K562 (cell line): ENCODE data around the gene ZNF48. TPM values are rescaled to one million over a fixed set of nuclear protein-coding genes. Genes with fewer than 3 reads are reported as not detected.

ENCODE experiments used
- ARID3B ChIP-seq: fragments of 250-450 bp; sonication (Bioruptor Pico); IDR thresholded peaks from 2 replicates; pipeline ENCODE4 v1.4.0; 2020; ENCODE audit warnings: borderline replicate concordance
- BCL6 ChIP-seq: fragments of 250-450 bp; sonication (Bioruptor Pico); IDR thresholded peaks from 2 replicates; pipeline ENCODE4 v1.4.0; 2020
- BRD4 ChIP-seq: fragments of 200-600 bp; sonication (generic); IDR thresholded peaks from 2 replicates; pipeline ENCODE4 v1.6.1; 2017; ENCODE audit warnings: inconsistent platforms
- CEBPZ ChIP-seq: fragments of 150-350 bp; IDR thresholded peaks from 2 replicates; pipeline ENCODE4 v1.6.1; 2014; ENCODE audit warnings: low read depth, mild to moderate bottlenecking, low read length, borderline replicate concordance
- HLTF ChIP-seq: fragments of 450-650 bp; IDR thresholded peaks from 2 replicates; pipeline ENCODE4 v1.6.1; 2016
- HMG20A ChIP-seq: fragments of 450-650 bp; formaldehyde crosslinking; conservative IDR thresholded peaks from 2 replicates; pipeline ENCODE4 v1.4.0; 2020; ENCODE audit warnings: mild to moderate bottlenecking, mixed read lengths
- MED1 ChIP-seq: sonication (generic); formaldehyde crosslinking; IDR thresholded peaks from 2 replicates; pipeline ENCODE4 v1.8.1; 2023; ENCODE audit warnings: missing genetic modification reagents, borderline replicate concordance
- MXI1 ChIP-seq: IDR thresholded peaks from 2 replicates; pipeline ENCODE4 v1.6.1; 2011; ENCODE audit warnings: low read depth, mild to moderate bottlenecking, improper control_type of control experiment, low read length
- NEUROD1 ChIP-seq: fragments of 150-350 bp; IDR thresholded peaks from 2 replicates; pipeline ENCODE4 v1.6.1; 2014; ENCODE audit warnings: borderline replicate concordance, low read length, low read depth; ENCODE audit not compliant: partially characterized antibody
- PML ChIP-seq: IDR thresholded peaks from 2 replicates; pipeline ENCODE4 v1.6.1; 2012; ENCODE audit warnings: low read length, inconsistent platforms
- POLR2H ChIP-seq: IDR thresholded peaks from 2 replicates; pipeline ENCODE4 v1.6.1; 2016; ENCODE audit warnings: missing genetic modification characterization, low read depth, mild to moderate bottlenecking, control low read depth, missing compliant biosample characterization, moderate library complexity
- RAD21 ChIP-seq, 2 experiments: fragments of 250-450 bp in 1 of 2; fragments of 450-650 bp in 1 of 2; sonication (Bioruptor Pico) in 1 of 2; formaldehyde crosslinking in 1 of 2; IDR thresholded peaks in 1 of 2; conservative IDR thresholded peaks in 1 of 2; 2 replicates each; pipeline versions ENCODE4 v1.4.0 to v1.8.0; 2020 to 2022; ENCODE audit warnings: mild to moderate bottlenecking in 2 of 2, moderate library complexity in 1 of 2
- RBM34 ChIP-seq: fragments of 200-400 bp; formaldehyde crosslinking; IDR thresholded peaks from 2 replicates; pipeline ENCODE4 v1.6.1; 2018; ENCODE audit warnings: low read length, borderline replicate concordance; ENCODE audit not compliant: insufficient read depth
- SIN3A ChIP-seq, 2 experiments: fragments of 150-350 bp in 1 of 2; IDR thresholded peaks; 2 replicates each; pipeline ENCODE4 v1.6.1; 2011 to 2016; ENCODE audit warnings: borderline replicate concordance in 2 of 2, low read depth in 2 of 2, low read length in 2 of 2, mild to moderate bottlenecking in 2 of 2, moderate library complexity in 2 of 2; ENCODE audit not compliant: control insufficient read depth in 1 of 2
- TAL1 ChIP-seq: fragments of 450-650 bp; IDR thresholded peaks from 2 replicates; pipeline ENCODE4 v1.6.1; 2016; ENCODE audit warnings: mild to moderate bottlenecking
- USF2 ChIP-seq: sonication (generic); formaldehyde crosslinking; IDR thresholded peaks from 2 replicates; pipeline ENCODE4 v1.5.0; 2020; ENCODE audit warnings: missing genetic modification reagents
- ZNF143 ChIP-seq: sonication (generic); formaldehyde crosslinking; IDR thresholded peaks from 2 replicates; pipeline ENCODE4 v1.9.0; 2022; ENCODE audit warnings: mild to moderate bottlenecking, missing genetic modification reagents
- ZNF184 ChIP-seq: sonication (generic); formaldehyde crosslinking; IDR thresholded peaks from 2 replicates; pipeline ENCODE4 v1.5.0; 2020; ENCODE audit warnings: missing genetic modification reagents
- polyA plus RNA-seq, 8 experiments: library from polyadenylated mRNA; depleted of rRNA in 4 of 8; stranded (reverse) in 5 of 8; unstranded in 3 of 8; fragments of >200 nt; fragmentation: Nextera tagmentation in 2 of 8; fragmentation: Illumina TruSeq in 1 of 8; extraction: Ambion mirVana in 2 of 8; extraction: Trizol in 1 of 8; gene quantifications; 2 replicates each; pipeline versions ENCODE4 v1.2.1 to v1.2.3, GENCODE V29; 2011 to 2014; ENCODE audit warnings: inconsistent platforms in 1 of 8, missing spikeins in 1 of 8
- total RNA-seq, 7 experiments: library from RNA; depleted of rRNA in 6 of 7; stranded (reverse); fragments of >200 nt in 6 of 7; fragmentation: Illumina TruSeq in 2 of 7; extraction: Trizol in 2 of 7; gene quantifications; 2 replicates each; pipeline versions ENCODE4 v1.2.1 to v1.2.3, GENCODE V29; 2011 to 2021; ENCODE audit warnings: low replicate concordance in 1 of 7
- TF ChIP-seq, protein P1 (sequence below), 2 experiments: fragments of 450-650 bp; conservative IDR thresholded peaks; 2 replicates each; pipeline ENCODE4 v1.6.1; 2017; ENCODE audit warnings: mild to moderate bottlenecking in 2 of 2, moderate library complexity in 2 of 2

Gene ZNF48
- total and polyA plus RNA-seq, 9 of the 15 experiments (the other 6 are each of a cell fraction or from before 2014, with no cell fraction given), result 0.38 to 11.6 (median 4.7) TPM

DNA sequence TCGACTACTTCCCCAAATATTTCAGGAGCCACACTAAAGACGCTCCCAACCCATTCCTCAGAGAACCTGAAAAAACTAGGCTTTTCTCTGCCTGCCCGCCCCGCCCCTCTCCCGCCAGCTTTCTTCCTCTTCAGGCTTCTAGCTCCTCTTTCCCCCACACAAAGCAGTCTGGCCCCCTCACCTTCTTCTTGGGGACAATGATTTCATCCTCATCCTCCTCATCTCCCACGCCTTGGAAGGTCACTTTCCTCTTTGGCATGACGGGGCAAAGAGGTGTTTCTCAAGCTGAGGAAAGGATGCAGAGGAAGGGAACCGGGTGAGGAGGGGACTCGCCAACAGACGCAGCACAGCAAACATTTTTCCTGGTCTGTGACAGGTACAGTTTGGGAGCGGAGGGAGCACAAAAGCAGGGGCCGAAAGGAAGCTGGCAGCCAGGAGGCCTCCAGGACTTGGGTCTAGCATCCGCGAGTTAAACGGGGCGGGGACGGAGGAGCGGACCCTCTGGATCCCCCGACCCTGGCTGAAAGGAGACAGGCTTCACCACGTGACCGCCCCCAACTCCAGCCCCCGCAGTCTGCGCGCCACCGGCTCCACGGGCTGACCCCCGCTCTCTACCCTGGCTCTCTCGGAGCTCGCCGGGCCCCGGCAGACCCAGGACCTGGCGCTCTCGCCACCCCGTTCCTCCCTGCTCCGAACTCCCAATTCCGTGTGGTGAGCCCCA is 40.6 kb upstream of the ZNF48 start (continued):
- TF ChIP-seq HLTF (0 out of 2 replicates have a peak, but pooled peaks have one; percentile 9), ARID3B (CRISPR knock-in tag) (no peak), ZNF184 (CRISPR knock-in tag) (no peak), SIN3A (IDR thresholded peaks at IDR 0.05; ENCODE audit: borderline replicate concordance in 2 of 2, control insufficient read depth in 1 of 2, low read depth in 2 of 2, low read length in 2 of 2) (peak in 1 of 2 experiments; percentile 56; a peak in 1 of 4 replicates), POLR2H (no peak), ZNF143 (CRISPR knock-in tag) (0 out of 2 replicates have a peak, but pooled peaks have one; percentile 18), TAL1 (no peak), BCL6 (CRISPR knock-in tag) (no peak), BRD4 (no peak), MXI1 (no peak), RBM34 (no peak), PML (no peak), USF2 (CRISPR knock-in tag) (0 out of 2 replicates have a peak, but pooled peaks have one; percentile 26), NEUROD1 (peak; percentile 3), RAD21 (CRISPR knock-in tag; conservative IDR thresholded peaks at IDR 0.05 in 1 of 2, IDR thresholded peaks at IDR 0.05 in 1 of 2) (0 out of 4 replicates have a peak, but pooled peaks of 1 of the 2 experiments have one; percentile 2), CEBPZ (no peak), MED1 (CRISPR knock-in tag) (0 out of 2 replicates have a peak, but pooled peaks have one; percentile 80), HMG20A (CRISPR knock-in tag) (no peak)
- TF ChIP-seq, protein P1, sequence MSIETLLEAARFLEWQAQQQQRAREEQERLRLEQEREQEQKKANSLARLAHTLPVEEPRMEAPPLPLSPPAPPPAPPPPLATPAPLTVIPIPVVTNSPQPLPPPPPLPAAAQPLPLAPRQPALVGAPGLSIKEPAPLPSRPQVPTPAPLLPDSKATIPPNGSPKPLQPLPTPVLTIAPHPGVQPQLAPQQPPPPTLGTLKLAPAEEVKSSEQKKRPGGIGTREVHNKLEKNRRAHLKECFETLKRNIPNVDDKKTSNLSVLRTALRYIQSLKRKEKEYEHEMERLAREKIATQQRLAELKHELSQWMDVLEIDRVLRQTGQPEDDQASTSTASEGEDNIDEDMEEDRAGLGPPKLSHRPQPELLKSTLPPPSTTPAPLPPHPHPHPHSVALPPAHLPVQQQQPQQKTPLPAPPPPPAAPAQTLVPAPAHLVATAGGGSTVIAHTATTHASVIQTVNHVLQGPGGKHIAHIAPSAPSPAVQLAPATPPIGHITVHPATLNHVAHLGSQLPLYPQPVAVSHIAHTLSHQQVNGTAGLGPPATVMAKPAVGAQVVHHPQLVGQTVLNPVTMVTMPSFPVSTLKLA (conservative IDR thresholded peaks at IDR 0.05), result no peak
